Activated B cell treated with CpG ODN at 0.5 μM for 24 hours (primary cell): Measurements from ENCODE around the gene C1QA. TPM values are rescaled to one million over a fixed set of nuclear protein-coding genes. Genes with fewer than 3 reads are reported as not detected.
A peak's percentile ranks its signal among the peaks of the same experiment; 100 is the strongest.

Experiments used
- ATAC-seq: fragments of 200-7000 bp; cut with Tn5 transposase; one replicate; pipeline ENCODE4 v1.10.0; 2021; ENCODE audit warnings: low read depth, mild to moderate bottlenecking, moderate library complexity
- CTCF ChIA-PET: fragments of 350-600 bp; sonication (Branson Sonifier 250); formaldehyde crosslinking; loops from one replicate; lab custom pipeline; 2021; ENCODE audit warnings: antibody characterized with exemption; lab: Charles Lee
- POLR2A ChIA-PET: fragments of 350-600 bp; sonication (Branson Sonifier 250); formaldehyde crosslinking; loops from one replicate; lab custom pipeline; 2021; ENCODE audit warnings: antibody characterized with exemption; lab: Charles Lee
- DNase-seq: peaks from one replicate; pipeline ENCODE4 v3.0.0; 2022
- H3K27ac Mint-ChIP-seq: one replicate; pipeline ENCODE4 v1.8.0; 2020; ENCODE audit warnings: mixed read lengths
- H3K27me3 Mint-ChIP-seq: one replicate; pipeline ENCODE4 v1.8.0; 2021; ENCODE audit warnings: mixed read lengths
- H3K36me3 Mint-ChIP-seq: one replicate; pipeline ENCODE4 v1.8.0; 2021; ENCODE audit warnings: low read depth, mixed read lengths
- H3K4me1 Mint-ChIP-seq: one replicate; pipeline ENCODE4 v1.8.0; 2021; ENCODE audit warnings: mixed read lengths
- H3K4me3 Mint-ChIP-seq: one replicate; pipeline ENCODE4 v1.8.0; 2020; ENCODE audit warnings: mild to moderate bottlenecking, mixed read lengths
- H3K9me3 Mint-ChIP-seq: one replicate; pipeline ENCODE4 v1.8.0; 2020; ENCODE audit warnings: mixed read lengths
- CTCF ChIP-seq: fragments of 200-600 bp; IDR thresholded peaks from one replicate; pipeline ENCODE4 v1.8.0; 2022; ENCODE audit warnings: antibody characterized with exemption, mild to moderate bottlenecking
- intact Hi-C: fragments of 100-400 bp; cut with micrococcal nuclease; formaldehyde crosslinking; loops from one replicate; pipeline ENCODE4 v1.15.1; 2024
- total RNA-seq: library from RNA; stranded (reverse); gene quantifications from 2 replicates; pipeline ENCODE4 v1.2.3, GENCODE V29; 2022

C1QA gene
- total RNA-seq, 1 donor from 2014 or later: not detected

GRCh38 chr1:22654692-22655091 is 18.3 kb downstream of the C1QA start:
- CTCF ChIA-PET: no interaction called here
- TF ChIP-seq CTCF: no peak
- intact Hi-C loops: no loop called here
- DNase-seq (no peak), ATAC-seq (no peak)
- H3K27me3 Mint-ChIP-seq: peaks cover 8% of the 10 kb centered on the region
- H3K36me3 Mint-ChIP-seq: no peaks in the 10 kb centered on the region
- POLR2A ChIA-PET: no interaction called here
- no peaks in the 10 kb centered on the region for H3K9me3 Mint-ChIP-seq
- H3K27ac Mint-ChIP-seq: no peak overlapping the region
- H3K4me1 Mint-ChIP-seq: no peaks in the 10 kb centered on the region
- no peak overlapping the region for H3K4me3 Mint-ChIP-seq

GRCh38 chr1:22658385-22659163 is 22.1 kb downstream of the C1QA start:
- no peak for TF ChIP-seq CTCF
- Mint-ChIP-seq H3K27me3 (peaks cover 16% of the 10 kb centered on the region), H3K27ac (no peak overlapping the region), H3K4me1 (no peaks in the 10 kb centered on the region), H3K4me3 (no peak overlapping the region), H3K36me3 (no peaks in the 10 kb centered on the region), H3K9me3 (no peaks in the 10 kb centered on the region)
- ATAC-seq (no peak), DNase-seq (no peak)
- ChIA-PET CTCF (no interaction called here), POLR2A (no interaction called here)
- intact Hi-C loops: no loop called here

GRCh38 chr1:22660716-22661241 is 24.4 kb downstream of the C1QA start:
- intact Hi-C loops: no loop called here
- TF ChIP-seq CTCF: no peak
- Mint-ChIP-seq H3K36me3 (no peaks in the 10 kb centered on the region), H3K9me3 (no peaks in the 10 kb centered on the region), H3K4me3 (no peak overlapping the region), H3K4me1 (no peaks in the 10 kb centered on the region), H3K27me3 (peaks cover 17% of the 10 kb centered on the region), H3K27ac (no peak overlapping the region)
- ATAC-seq (no peak), DNase-seq (no peak)
- CTCF ChIA-PET: no interaction called here
- POLR2A ChIA-PET: no interaction called here

GRCh38 chr1:22661880-22662279 is 25.5 kb downstream of the C1QA start:
- H3K36me3 Mint-ChIP-seq: no peaks in the 10 kb centered on the region
- H3K9me3 Mint-ChIP-seq: no peaks in the 10 kb centered on the region
- ChIA-PET POLR2A (no interaction called here), CTCF (no interaction called here)
- no peak overlapping the region for H3K27ac Mint-ChIP-seq
- no peaks in the 10 kb centered on the region for H3K4me1 Mint-ChIP-seq
- H3K4me3 Mint-ChIP-seq: no peak overlapping the region
- TF ChIP-seq CTCF: no peak
- intact Hi-C loops: no loop called here
- ATAC-seq (no peak), DNase-seq (no peak)
- H3K27me3 Mint-ChIP-seq: peaks cover 15% of the 10 kb centered on the region

- ChIA-PET CTCF (no interaction called here), POLR2A (no interaction called here)
- Mint-ChIP-seq H3K27ac (no peak overlapping the region), H3K9me3 (no peaks in the 10 kb centered on the region), H3K4me1 (no peaks in the 10 kb centered on the region), H3K27me3 (peaks cover 15% of the 10 kb centered on the region), H3K4me3 (no peak overlapping the region), H3K36me3 (no peaks in the 10 kb centered on the region)
- no peak for TF ChIP-seq CTCF
- DNase-seq (no peak), ATAC-seq (peak; percentile 49)
- intact Hi-C loops: no loop called here
Observed at GRCh38 chr1:22662318-22662717, 25.9 kb downstream of the C1QA start.
